Activated CD8-positive, alpha-beta T cell treated with anti-CD3 and anti-CD28 coated beads for 36 hours (primary cell): ENCODE data around the gene AHCYL1. TPM values are rescaled to one million over a fixed set of nuclear protein-coding genes. Genes with fewer than 3 reads are reported as not detected.

ENCODE experiments used
- ATAC-seq: fragments of 200-7000 bp; cut with Tn5 transposase; one replicate; pipeline ENCODE4 v1.10.0; 2021; ENCODE audit warnings: mild to moderate bottlenecking, moderate library complexity
- CTCF ChIA-PET: fragments of 350-600 bp; sonication (Branson Sonifier 250); formaldehyde crosslinking; loops from one replicate; lab custom pipeline; 2021; ENCODE audit warnings: antibody characterized with exemption; lab: Charles Lee
- POLR2A ChIA-PET: fragments of 350-600 bp; sonication (Branson Sonifier 250); formaldehyde crosslinking; loops from one replicate; lab custom pipeline; 2021; ENCODE audit warnings: antibody characterized with exemption; lab: Charles Lee
- DNase-seq: peaks from one replicate; pipeline ENCODE4 v3.0.0-alpha.2; 2020
- H3K27ac Mint-ChIP-seq: one replicate; pipeline ENCODE4 v1.8.0; 2021; ENCODE audit warnings: mild to moderate bottlenecking, mixed read lengths
- H3K27me3 Mint-ChIP-seq: one replicate; pipeline ENCODE4 v1.8.0; 2021; ENCODE audit warnings: mixed read lengths
- H3K36me3 Mint-ChIP-seq: one replicate; pipeline ENCODE4 v1.8.0; 2021; ENCODE audit warnings: low read depth, mixed read lengths
- H3K4me1 Mint-ChIP-seq: one replicate; pipeline ENCODE4 v1.8.0; 2021; ENCODE audit warnings: low read depth, mixed read lengths
- H3K4me3 Mint-ChIP-seq: one replicate; pipeline ENCODE4 v1.8.0; 2021; ENCODE audit warnings: mild to moderate bottlenecking, moderate library complexity, mixed read lengths
- H3K9me3 Mint-ChIP-seq: one replicate; pipeline ENCODE4 v1.8.0; 2021; ENCODE audit warnings: mixed read lengths
- CTCF ChIP-seq: fragments of 200-600 bp; IDR thresholded peaks from one replicate; pipeline ENCODE4 v1.8.0; 2022; ENCODE audit warnings: antibody characterized with exemption, mild to moderate bottlenecking
- intact Hi-C: fragments of 100-400 bp; cut with micrococcal nuclease; formaldehyde crosslinking; loops from one replicate; pipeline ENCODE4 v1.10.0; 2022
- total RNA-seq, 2 experiments: library from RNA; stranded (reverse); gene quantifications; one replicate each; pipeline ENCODE4 v1.2.3, GENCODE V29; 2021

AHCYL1 gene
- total RNA-seq, 2 experiments from 2014 or later = 77.8 to 79.1 TPM

GRCh38 chr1:110056285-110056683 is 71.7 kb downstream of the AHCYL1 start:
- DNase-seq (no peak), ATAC-seq (no peak)
- no peak overlapping the region for H3K4me3 Mint-ChIP-seq
- no peak overlapping the region for H3K27ac Mint-ChIP-seq
- intact Hi-C loops = no loop called here
- ChIA-PET POLR2A (interaction anchor here (0.5 to 0.8 kb wide), 2 partner anchors 10 to 31 kb away, joined by 3 to 4 read pairs; no protein-coding TSS in a partner anchor), CTCF (interaction anchor here (0.9 to 9.6 kb wide), 6 partner anchors 9 to 52 kb away, joined by 3 to 251 read pairs (median 8); partner anchors contain the start of genes STRIP1 and UBL4B)
- no peaks in the 10 kb centered on the region for H3K27me3 Mint-ChIP-seq
- H3K36me3 Mint-ChIP-seq = peaks cover 40% of the 10 kb centered on the region
- no peaks in the 10 kb centered on the region for H3K9me3 Mint-ChIP-seq
- H3K4me1 Mint-ChIP-seq = no peaks in the 10 kb centered on the region
- TF ChIP-seq CTCF = no peak

GRCh38 chr1:110056776-110057175 is 72.2 kb downstream of the AHCYL1 start:
- TF ChIP-seq CTCF = no peak
- ATAC-seq (no peak), DNase-seq (no peak)
- no peak overlapping the region for H3K4me3 Mint-ChIP-seq
- peaks cover 40% of the 10 kb centered on the region for H3K36me3 Mint-ChIP-seq
- intact Hi-C loops = no loop called here
- H3K4me1 Mint-ChIP-seq = no peaks in the 10 kb centered on the region
- no peak overlapping the region for H3K27ac Mint-ChIP-seq
- POLR2A ChIA-PET = interaction anchor here (0.5 to 0.8 kb wide), 2 partner anchors 10 to 31 kb away, joined by 3 to 4 read pairs; no protein-coding TSS in a partner anchor
- H3K27me3 Mint-ChIP-seq = no peaks in the 10 kb centered on the region
- no peaks in the 10 kb centered on the region for H3K9me3 Mint-ChIP-seq
- CTCF ChIA-PET = interaction anchor here (0.9 to 9.6 kb wide), 6 partner anchors 9 to 52 kb away, joined by 3 to 251 read pairs (median 5); partner anchors contain the start of gene UBL4B

GRCh38 chr1:110057963-110058518 is 73.5 kb downstream of the AHCYL1 start:
- no peak for TF ChIP-seq CTCF
- no peak for ATAC-seq
- no peak for DNase-seq
- intact Hi-C loops = no loop called here
- peaks cover 33% of the 10 kb centered on the region for H3K36me3 Mint-ChIP-seq
- no peaks in the 10 kb centered on the region for H3K27me3 Mint-ChIP-seq
- no peaks in the 10 kb centered on the region for H3K9me3 Mint-ChIP-seq
- no peak overlapping the region for H3K4me3 Mint-ChIP-seq
- POLR2A ChIA-PET = interaction anchor here (0.5 to 1.0 kb wide), 2 partner anchors 57 to 1922 kb away, joined by 3 read pairs; no protein-coding TSS in a partner anchor
- no peak overlapping the region for H3K27ac Mint-ChIP-seq
- CTCF ChIA-PET = interaction anchor here (0.7 to 9.6 kb wide), 7 partner anchors 10 to 51 kb away, joined by 3 to 251 read pairs (median 3); partner anchors contain the start of gene UBL4B
- no peaks in the 10 kb centered on the region for H3K4me1 Mint-ChIP-seq

GRCh38 chr1:110058591-110058990 is 74.0 kb downstream of the AHCYL1 start:
- Mint-ChIP-seq H3K27ac (no peak overlapping the region), H3K4me3 (no peak overlapping the region), H3K9me3 (no peaks in the 10 kb centered on the region), H3K27me3 (no peaks in the 10 kb centered on the region), H3K36me3 (peaks cover 27% of the 10 kb centered on the region), H3K4me1 (no peaks in the 10 kb centered on the region)
- ChIA-PET POLR2A (interaction anchor here (0.5 kb wide), 1 partner anchor 1922 kb away, joined by 3 read pairs; no protein-coding TSS in a partner anchor), CTCF (interaction anchor here (2.2 to 11.0 kb wide), 6 partner anchors 9 to 58 kb away, joined by 14 to 251 read pairs (median 54); partner anchors contain the start of genes STRIP1 and UBL4B)
- DNase-seq (no peak), ATAC-seq (no peak)
- no peak for TF ChIP-seq CTCF
- intact Hi-C loops = no loop called here
